Lower lobe of right lung (tissue), 2 donors: Measurements from ENCODE around the gene LRRC23. TPM values are rescaled to one million over a fixed set of nuclear protein-coding genes. Genes with fewer than 3 reads are reported as not detected.

ENCODE experiments used
- ATAC-seq, 2 donors: fragments of 200-7000 bp; cut with Tn5 transposase; one replicate each; pipeline ENCODE4 v1.9.1; 2020 to 2022; ENCODE audit warnings: mild to moderate bottlenecking in 2 of 2, moderate library complexity in 2 of 2
- DNase-seq: peaks from one replicate; pipeline ENCODE4 v3.0.0-alpha.2; 2020
- H3K27ac ChIP-seq: fragments of 200-600 bp; one replicate; pipeline ENCODE4 v1.8.0; 2022
- H3K27me3 ChIP-seq: fragments of 200-600 bp; one replicate; pipeline ENCODE4 v1.8.0; 2022; ENCODE audit warnings: low read depth
- H3K36me3 ChIP-seq: fragments of 200-600 bp; one replicate; pipeline ENCODE4 v1.8.0; 2022; ENCODE audit warnings: mild to moderate bottlenecking
- H3K4me1 ChIP-seq: fragments of 200-600 bp; one replicate; pipeline ENCODE4 v1.8.0; 2022
- H3K4me3 ChIP-seq: fragments of 200-600 bp; one replicate; pipeline ENCODE4 v1.8.0; 2022; ENCODE audit warnings: mild to moderate bottlenecking
- H3K9me3 ChIP-seq: fragments of 200-600 bp; one replicate; pipeline ENCODE4 v1.8.0; 2022
- intact Hi-C: fragments of 100-400 bp; cut with DNase I; formaldehyde crosslinking; loops from one replicate; pipeline ENCODE4 v1.11.0; 2022
- total RNA-seq: library from RNA; stranded (reverse); fragmentation: NEBNext Ultra II Directional; extraction: Animal tissue kit (Norgen Biotek cat#: 25700); gene quantifications from one replicate; pipeline ENCODE4 v1.2.1, GENCODE V29; 2021
- TF ChIP-seq, protein P1 (sequence below): fragments of 200-600 bp; IDR thresholded peaks from one replicate; pipeline ENCODE4 v1.8.0; 2022; ENCODE audit warnings: antibody characterized with exemption, mild to moderate bottlenecking
- donor health status: DM: no; HTN: yes; CAD: no; lungs with severe emphysema.

LRRC23 gene
- total RNA-seq, 1 donor from 2014 or later = 26.6 TPM

DNA sequence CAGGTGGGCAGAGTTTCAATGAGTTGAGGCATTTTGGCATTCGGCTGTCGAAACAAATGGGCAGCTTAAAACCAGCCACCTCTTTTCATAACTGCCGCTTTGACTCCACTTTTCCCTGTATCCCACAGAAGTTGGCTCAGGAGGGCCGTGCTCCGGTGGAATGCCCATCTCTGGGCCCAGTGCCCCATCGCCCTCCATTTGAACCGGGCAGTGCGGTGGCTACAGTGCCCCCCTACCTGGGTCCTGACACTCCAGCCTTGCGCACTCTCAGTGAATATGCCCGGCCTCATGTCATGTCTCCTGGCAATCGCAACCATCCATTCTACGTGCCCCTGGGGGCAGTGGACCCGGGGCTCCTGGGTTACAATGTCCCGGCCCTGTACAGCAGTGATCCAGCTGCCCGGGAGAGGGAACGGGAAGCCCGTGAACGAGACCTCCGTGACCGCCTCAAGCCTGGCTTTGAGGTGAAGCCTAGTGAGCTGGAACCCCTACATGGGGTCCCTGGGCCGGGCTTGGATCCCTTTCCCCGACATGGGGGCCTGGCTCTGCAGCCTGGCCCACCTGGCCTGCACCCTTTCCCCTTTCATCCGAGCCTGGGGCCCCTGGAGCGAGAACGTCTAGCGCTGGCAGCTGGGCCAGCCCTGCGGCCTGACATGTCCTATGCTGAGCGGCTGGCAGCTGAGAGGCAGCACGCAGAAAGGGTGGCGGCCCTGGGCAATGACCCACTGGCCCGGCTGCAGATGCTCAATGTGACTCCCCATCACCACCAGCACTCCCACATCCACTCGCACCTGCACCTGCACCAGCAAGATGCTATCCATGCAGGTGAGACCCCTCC lies 34.0 kb downstream of the LRRC23 start:
- ATAC-seq (peak in 1 of 2 donors; percentile 2), DNase-seq (no peak)
- intact Hi-C loops = no loop called here
- Histone ChIP-seq H3K9me3 (no peaks in the 10 kb centered on the region), H3K4me1 (peaks cover 62% of the 10 kb centered on the region), H3K27me3 (no peaks in the 10 kb centered on the region), H3K36me3 (peaks cover 62% of the 10 kb centered on the region), H3K27ac (peak overlapping the region; percentile 92), H3K4me3 (peak overlapping the region; percentile 69)
- TF ChIP-seq, protein P1, sequence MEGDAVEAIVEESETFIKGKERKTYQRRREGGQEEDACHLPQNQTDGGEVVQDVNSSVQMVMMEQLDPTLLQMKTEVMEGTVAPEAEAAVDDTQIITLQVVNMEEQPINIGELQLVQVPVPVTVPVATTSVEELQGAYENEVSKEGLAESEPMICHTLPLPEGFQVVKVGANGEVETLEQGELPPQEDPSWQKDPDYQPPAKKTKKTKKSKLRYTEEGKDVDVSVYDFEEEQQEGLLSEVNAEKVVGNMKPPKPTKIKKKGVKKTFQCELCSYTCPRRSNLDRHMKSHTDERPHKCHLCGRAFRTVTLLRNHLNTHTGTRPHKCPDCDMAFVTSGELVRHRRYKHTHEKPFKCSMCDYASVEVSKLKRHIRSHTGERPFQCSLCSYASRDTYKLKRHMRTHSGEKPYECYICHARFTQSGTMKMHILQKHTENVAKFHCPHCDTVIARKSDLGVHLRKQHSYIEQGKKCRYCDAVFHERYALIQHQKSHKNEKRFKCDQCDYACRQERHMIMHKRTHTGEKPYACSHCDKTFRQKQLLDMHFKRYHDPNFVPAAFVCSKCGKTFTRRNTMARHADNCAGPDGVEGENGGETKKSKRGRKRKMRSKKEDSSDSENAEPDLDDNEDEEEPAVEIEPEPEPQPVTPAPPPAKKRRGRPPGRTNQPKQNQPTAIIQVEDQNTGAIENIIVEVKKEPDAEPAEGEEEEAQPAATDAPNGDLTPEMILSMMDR = no peak

DNA sequence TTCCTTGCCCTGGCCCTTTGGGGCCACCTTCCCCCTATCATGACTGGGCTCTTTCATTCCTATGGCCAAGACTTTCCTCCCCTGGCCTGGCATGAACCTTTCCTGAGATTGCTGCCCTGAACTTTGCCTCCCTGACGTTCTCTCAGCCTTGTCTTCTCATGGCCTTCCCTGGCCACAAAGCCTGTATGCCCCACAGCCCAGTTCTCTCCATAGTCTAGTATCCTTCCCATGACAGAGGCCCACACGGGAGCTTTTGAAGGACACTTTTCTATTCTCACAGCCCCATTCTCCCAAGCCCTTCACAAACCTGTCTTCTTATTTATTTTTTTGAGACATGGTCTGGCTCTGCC lies 34.5 kb downstream of the LRRC23 start:
- H3K9me3 ChIP-seq = no peaks in the 10 kb centered on the region

DNA sequence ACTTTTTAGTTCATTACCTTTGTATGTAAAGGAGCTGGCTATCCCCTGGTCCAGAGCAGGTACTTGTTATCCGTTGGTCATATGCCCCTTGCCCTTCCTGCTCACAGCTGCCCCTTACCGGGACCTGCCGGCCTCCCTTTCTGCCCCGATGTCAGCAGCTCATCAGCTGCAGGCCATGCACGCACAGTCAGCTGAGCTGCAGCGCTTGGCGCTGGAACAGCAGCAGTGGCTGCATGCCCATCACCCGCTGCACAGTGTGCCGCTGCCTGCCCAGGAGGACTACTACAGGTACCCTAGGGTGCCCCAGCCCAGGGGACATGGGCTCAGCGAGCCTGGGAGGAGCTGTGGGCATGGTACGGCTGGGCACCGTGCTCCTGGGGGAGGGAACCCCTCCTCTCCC lies 36.6 kb downstream of the LRRC23 start:
- intact Hi-C loops = no loop called here
- Histone ChIP-seq H3K27ac (no peak overlapping the region), H3K4me1 (peaks cover 54% of the 10 kb centered on the region), H3K9me3 (no peaks in the 10 kb centered on the region), H3K27me3 (no peaks in the 10 kb centered on the region), H3K4me3 (no peak overlapping the region), H3K36me3 (peaks cover 44% of the 10 kb centered on the region)
- DNase-seq = peak; percentile 49
- TF ChIP-seq, protein P1 = no peak
- no peak for ATAC-seq

More for the DNA sequence above, 34.5 kb downstream of the LRRC23 start:
- DNase-seq (no peak), ATAC-seq (no peak)
- intact Hi-C loops = no loop called here
- Histone ChIP-seq H3K36me3 (peaks cover 56% of the 10 kb centered on the region), H3K4me3 (no peak overlapping the region), H3K27me3 (no peaks in the 10 kb centered on the region), H3K27ac (peak overlapping the region; percentile 92), H3K4me1 (peaks cover 56% of the 10 kb centered on the region)
- TF ChIP-seq, protein P1 = no peak

DNA sequence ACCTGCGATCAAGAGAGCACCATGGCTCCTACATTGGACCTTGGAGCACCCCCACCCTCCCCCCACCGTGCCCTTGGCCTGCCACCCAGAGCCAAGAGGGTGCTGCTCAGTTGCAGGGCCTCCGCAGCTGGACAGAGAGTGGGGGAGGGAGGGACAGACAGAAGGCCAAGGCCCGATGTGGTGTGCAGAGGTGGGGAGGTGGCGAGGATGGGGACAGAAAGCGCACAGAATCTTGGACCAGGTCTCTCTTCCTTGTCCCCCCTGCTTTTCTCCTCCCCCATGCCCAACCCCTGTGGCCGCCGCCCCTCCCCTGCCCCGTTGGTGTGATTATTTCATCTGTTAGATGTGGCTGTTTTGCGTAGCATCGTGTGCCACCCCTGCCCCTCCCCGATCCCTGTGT lies 37.2 kb downstream of the LRRC23 start:
- DNase-seq (peak; percentile 44), ATAC-seq (no peak)
- TF ChIP-seq, protein P1 = no peak
- Histone ChIP-seq H3K9me3 (no peaks in the 10 kb centered on the region), H3K4me3 (no peak overlapping the region), H3K4me1 (peaks cover 53% of the 10 kb centered on the region), H3K36me3 (peaks cover 40% of the 10 kb centered on the region), H3K27me3 (no peaks in the 10 kb centered on the region), H3K27ac (no peak overlapping the region)
- intact Hi-C loops = no loop called here

DNA sequence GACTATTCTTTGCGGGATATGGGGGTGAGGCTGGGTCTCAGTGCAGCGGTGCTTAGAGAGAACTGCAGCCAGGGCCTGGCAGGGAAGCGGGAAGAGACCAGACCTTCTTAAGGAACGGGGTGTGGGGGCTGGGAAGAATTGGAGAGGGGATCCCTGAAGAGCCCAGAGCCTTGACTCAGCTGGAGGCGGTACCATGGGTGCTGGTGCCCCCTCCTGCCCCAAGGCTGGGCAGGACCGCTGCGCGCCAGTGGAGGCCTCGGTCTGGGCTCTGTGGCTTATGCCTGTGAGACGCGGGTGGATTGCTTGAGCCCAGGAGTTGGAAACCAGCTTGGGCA lies 37.7 kb downstream of the LRRC23 start:
- intact Hi-C loops = no loop called here
- H3K27me3 ChIP-seq = no peaks in the 10 kb centered on the region
- peak overlapping the region; percentile 99 for H3K27ac ChIP-seq
- ATAC-seq (no peak), DNase-seq (peak; percentile 45)
- H3K4me3 ChIP-seq = no peak overlapping the region
- H3K4me1 ChIP-seq = peaks cover 53% of the 10 kb centered on the region
- peaks cover 43% of the 10 kb centered on the region for H3K36me3 ChIP-seq
- H3K9me3 ChIP-seq = no peaks in the 10 kb centered on the region
- TF ChIP-seq, protein P1 = no peak
